Panc1 (cell line): ENCODE results near the gene AGBL4.

Experiments
- POLR2AphosphoS5 ChIP-seq: IDR thresholded peaks from 2 replicates; pipeline ENCODE4 v1.6.1; 2012; ENCODE audit warnings: mild to moderate bottlenecking, low read depth, low read length, moderate library complexity
- SIN3A ChIP-seq: IDR thresholded peaks from 2 replicates; pipeline ENCODE4 v1.6.1; 2012; ENCODE audit warnings: low read depth, mild to moderate bottlenecking, low read length, moderate library complexity, borderline replicate concordance; ENCODE audit not compliant: insufficient read depth
- TCF7L2 ChIP-seq: IDR thresholded peaks from 2 replicates; pipeline ENCODE4 v1.6.1; 2011; ENCODE audit warnings: mild to moderate bottlenecking, low read depth, low read length, inconsistent platforms
- TF ChIP-seq, protein P1 (sequence below): fragments of 450-650 bp; IDR thresholded peaks from 2 replicates; pipeline ENCODE4 v1.5.1; 2017; ENCODE audit warnings: mild to moderate bottlenecking
- TF ChIP-seq, protein P2 (sequence below), 2 experiments: IDR thresholded peaks; 2 replicates each; pipeline ENCODE4 v1.6.1; 2011 to 2012; ENCODE audit warnings: low read depth in 2 of 2, control low read depth in 1 of 2, low read length in 1 of 2, mild to moderate bottlenecking in 1 of 2, moderate library complexity in 1 of 2; ENCODE audit not compliant: insufficient read depth in 1 of 2

DNA sequence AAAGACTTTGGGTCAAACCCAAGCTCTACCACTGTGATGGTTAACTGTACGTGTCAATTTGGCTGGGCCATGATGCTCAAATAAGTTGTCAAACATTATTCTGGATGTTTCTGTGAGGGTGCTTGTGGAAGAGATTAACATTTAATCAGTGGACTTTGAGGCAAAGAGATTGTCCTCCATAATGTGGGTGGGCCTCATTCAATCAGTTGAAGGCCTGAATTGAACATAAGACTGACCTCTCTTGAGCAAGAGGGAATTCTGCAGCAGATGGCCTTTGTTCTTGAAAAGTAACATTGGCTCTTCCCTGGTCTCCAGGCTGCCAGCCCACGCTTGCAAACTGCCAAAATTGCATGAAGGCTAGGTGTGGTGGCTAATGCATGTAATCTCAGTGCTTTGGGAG is 1457.3 kb downstream of the AGBL4 start:
- TF ChIP-seq, protein P1, sequence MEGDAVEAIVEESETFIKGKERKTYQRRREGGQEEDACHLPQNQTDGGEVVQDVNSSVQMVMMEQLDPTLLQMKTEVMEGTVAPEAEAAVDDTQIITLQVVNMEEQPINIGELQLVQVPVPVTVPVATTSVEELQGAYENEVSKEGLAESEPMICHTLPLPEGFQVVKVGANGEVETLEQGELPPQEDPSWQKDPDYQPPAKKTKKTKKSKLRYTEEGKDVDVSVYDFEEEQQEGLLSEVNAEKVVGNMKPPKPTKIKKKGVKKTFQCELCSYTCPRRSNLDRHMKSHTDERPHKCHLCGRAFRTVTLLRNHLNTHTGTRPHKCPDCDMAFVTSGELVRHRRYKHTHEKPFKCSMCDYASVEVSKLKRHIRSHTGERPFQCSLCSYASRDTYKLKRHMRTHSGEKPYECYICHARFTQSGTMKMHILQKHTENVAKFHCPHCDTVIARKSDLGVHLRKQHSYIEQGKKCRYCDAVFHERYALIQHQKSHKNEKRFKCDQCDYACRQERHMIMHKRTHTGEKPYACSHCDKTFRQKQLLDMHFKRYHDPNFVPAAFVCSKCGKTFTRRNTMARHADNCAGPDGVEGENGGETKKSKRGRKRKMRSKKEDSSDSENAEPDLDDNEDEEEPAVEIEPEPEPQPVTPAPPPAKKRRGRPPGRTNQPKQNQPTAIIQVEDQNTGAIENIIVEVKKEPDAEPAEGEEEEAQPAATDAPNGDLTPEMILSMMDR: no peak
- TF ChIP-seq TCF7L2 (no peak), SIN3A (no peak), POLR2AphosphoS5 (no peak)
- TF ChIP-seq, protein P2, sequence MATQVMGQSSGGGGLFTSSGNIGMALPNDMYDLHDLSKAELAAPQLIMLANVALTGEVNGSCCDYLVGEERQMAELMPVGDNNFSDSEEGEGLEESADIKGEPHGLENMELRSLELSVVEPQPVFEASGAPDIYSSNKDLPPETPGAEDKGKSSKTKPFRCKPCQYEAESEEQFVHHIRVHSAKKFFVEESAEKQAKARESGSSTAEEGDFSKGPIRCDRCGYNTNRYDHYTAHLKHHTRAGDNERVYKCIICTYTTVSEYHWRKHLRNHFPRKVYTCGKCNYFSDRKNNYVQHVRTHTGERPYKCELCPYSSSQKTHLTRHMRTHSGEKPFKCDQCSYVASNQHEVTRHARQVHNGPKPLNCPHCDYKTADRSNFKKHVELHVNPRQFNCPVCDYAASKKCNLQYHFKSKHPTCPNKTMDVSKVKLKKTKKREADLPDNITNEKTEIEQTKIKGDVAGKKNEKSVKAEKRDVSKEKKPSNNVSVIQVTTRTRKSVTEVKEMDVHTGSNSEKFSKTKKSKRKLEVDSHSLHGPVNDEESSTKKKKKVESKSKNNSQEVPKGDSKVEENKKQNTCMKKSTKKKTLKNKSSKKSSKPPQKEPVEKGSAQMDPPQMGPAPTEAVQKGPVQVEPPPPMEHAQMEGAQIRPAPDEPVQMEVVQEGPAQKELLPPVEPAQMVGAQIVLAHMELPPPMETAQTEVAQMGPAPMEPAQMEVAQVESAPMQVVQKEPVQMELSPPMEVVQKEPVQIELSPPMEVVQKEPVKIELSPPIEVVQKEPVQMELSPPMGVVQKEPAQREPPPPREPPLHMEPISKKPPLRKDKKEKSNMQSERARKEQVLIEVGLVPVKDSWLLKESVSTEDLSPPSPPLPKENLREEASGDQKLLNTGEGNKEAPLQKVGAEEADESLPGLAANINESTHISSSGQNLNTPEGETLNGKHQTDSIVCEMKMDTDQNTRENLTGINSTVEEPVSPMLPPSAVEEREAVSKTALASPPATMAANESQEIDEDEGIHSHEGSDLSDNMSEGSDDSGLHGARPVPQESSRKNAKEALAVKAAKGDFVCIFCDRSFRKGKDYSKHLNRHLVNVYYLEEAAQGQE (IDR thresholded peaks at IDR 0.05; ENCODE audit: insufficient read depth in 1 of 2, low read depth in 2 of 2, low read length in 1 of 2): no peak
